ENCODE measurements around the gene STARD13.

STARD13 gene

DNA sequence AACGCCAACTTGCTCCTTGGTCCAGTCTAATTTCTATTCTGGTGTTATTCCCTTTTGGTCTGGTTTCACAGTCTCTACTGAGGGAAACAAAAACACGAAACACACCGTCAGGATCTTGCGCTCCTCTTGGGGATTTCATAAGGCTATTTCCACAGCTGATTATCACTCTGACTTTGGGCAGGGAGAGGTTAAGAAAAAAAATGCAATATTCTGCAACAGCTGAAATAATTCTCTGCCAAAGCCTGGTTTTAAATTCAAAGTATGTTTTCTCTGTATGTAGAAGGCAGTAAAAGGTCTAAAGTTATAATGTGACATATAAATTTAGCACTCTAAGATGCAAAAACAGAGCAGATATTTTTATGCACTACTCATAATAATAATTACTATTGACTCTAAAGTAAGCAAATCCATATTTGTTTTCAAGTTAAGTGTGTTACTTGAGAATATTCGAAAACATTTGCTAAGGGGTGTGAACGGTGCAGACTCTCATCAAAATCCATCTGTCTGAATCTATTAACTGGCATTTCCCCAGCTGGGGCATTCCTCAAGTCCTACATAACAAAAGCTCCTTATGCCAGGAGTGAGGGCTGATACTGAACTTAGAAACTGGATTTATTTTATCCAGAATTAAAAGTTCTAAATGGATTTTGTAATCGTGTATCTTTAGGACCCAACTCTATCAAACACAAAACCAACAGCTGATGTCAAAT, 38.4 kb upstream of the STARD13 start:
- DNase-seq (ENCODE audit: low read depth, low spot score) = no peak
- Histone ChIP-seq H3K9ac (ENCODE audit: insufficient read length, low read depth) (no peak overlapping the region), H3K36me3 (ENCODE audit: insufficient read depth, insufficient read length, low read length) (no peaks in the 10 kb centered on the region), H3K9me3 (ENCODE audit: insufficient read depth, low read length) (no peaks in the 10 kb centered on the region), H3K4me3 (ENCODE audit: insufficient read length, low read depth) (no peak overlapping the region), H3K4me1 (ENCODE audit: insufficient read depth, insufficient read length) (no peaks in the 10 kb centered on the region), H3K27me3 (ENCODE audit: insufficient read depth, insufficient read length) (no peaks in the 10 kb centered on the region)
- TF ChIP-seq ZNF274 (IDR thresholded peaks at IDR 0.05; ENCODE audit: low read depth, low read length) (no peak), SUZ12 (IDR thresholded peaks at IDR 0.05; ENCODE audit: extremely low read depth, insufficient read depth, insufficient read length) (no peak), YY1 (IDR thresholded peaks at IDR 0.05; ENCODE audit: insufficient read depth, insufficient read length) (no peak)

GRCh38 chr13:33322965-33323668, 37.6 kb upstream of the STARD13 start:
- Histone ChIP-seq H3K9ac (ENCODE audit: insufficient read length, low read depth) (no peak overlapping the region), H3K27me3 (ENCODE audit: insufficient read depth, insufficient read length) (no peaks in the 10 kb centered on the region), H3K36me3 (ENCODE audit: insufficient read depth, insufficient read length, low read length) (no peaks in the 10 kb centered on the region), H3K9me3 (ENCODE audit: insufficient read depth, low read length) (no peaks in the 10 kb centered on the region), H3K4me3 (ENCODE audit: insufficient read length, low read depth) (no peak overlapping the region), H3K4me1 (ENCODE audit: insufficient read depth, insufficient read length) (no peaks in the 10 kb centered on the region)
- TF ChIP-seq ZNF274 (IDR thresholded peaks at IDR 0.05; ENCODE audit: low read depth, low read length) (no peak), YY1 (IDR thresholded peaks at IDR 0.05; ENCODE audit: insufficient read depth, insufficient read length) (no peak), SUZ12 (IDR thresholded peaks at IDR 0.05; ENCODE audit: extremely low read depth, insufficient read depth, insufficient read length) (no peak)
- DNase-seq (ENCODE audit: low read depth, low spot score) = no peak

- Histone ChIP-seq H3K4me3 (ENCODE audit: insufficient read length, low read depth) (no peak overlapping the region), H3K9me3 (ENCODE audit: insufficient read depth, low read length) (no peaks in the 10 kb centered on the region), H3K4me1 (ENCODE audit: insufficient read depth, insufficient read length) (no peaks in the 10 kb centered on the region), H3K36me3 (ENCODE audit: insufficient read depth, insufficient read length, low read length) (no peaks in the 10 kb centered on the region), H3K9ac (ENCODE audit: insufficient read length, low read depth) (no peak overlapping the region), H3K27me3 (ENCODE audit: insufficient read depth, insufficient read length) (no peaks in the 10 kb centered on the region)
- no peak for DNase-seq (ENCODE audit: low read depth, low spot score)
- TF ChIP-seq ZNF274 (IDR thresholded peaks at IDR 0.05; ENCODE audit: low read depth, low read length) (no peak), SUZ12 (IDR thresholded peaks at IDR 0.05; ENCODE audit: extremely low read depth, insufficient read depth, insufficient read length) (no peak), YY1 (IDR thresholded peaks at IDR 0.05; ENCODE audit: insufficient read depth, insufficient read length) (no peak)
Measured at GRCh38 chr13:33322543-33322809, 36.9 kb upstream of the STARD13 start.

- Histone ChIP-seq H3K27me3 (ENCODE audit: insufficient read depth, insufficient read length) (no peaks in the 10 kb centered on the region), H3K36me3 (ENCODE audit: insufficient read depth, insufficient read length, low read length) (no peaks in the 10 kb centered on the region), H3K4me1 (ENCODE audit: insufficient read depth, insufficient read length) (no peaks in the 10 kb centered on the region), H3K9me3 (ENCODE audit: insufficient read depth, low read length) (no peaks in the 10 kb centered on the region), H3K4me3 (ENCODE audit: insufficient read length, low read depth) (no peak overlapping the region), H3K9ac (ENCODE audit: insufficient read length, low read depth) (no peak overlapping the region)
- TF ChIP-seq ZNF274 (IDR thresholded peaks at IDR 0.05; ENCODE audit: low read depth, low read length) (no peak), YY1 (IDR thresholded peaks at IDR 0.05; ENCODE audit: insufficient read depth, insufficient read length) (no peak), SUZ12 (IDR thresholded peaks at IDR 0.05; ENCODE audit: extremely low read depth, insufficient read depth, insufficient read length) (no peak)
- DNase-seq (ENCODE audit: low read depth, low spot score) = no peak
Measured at GRCh38 chr13:33321686-33322542, 36.4 kb upstream of the STARD13 start.

DNA sequence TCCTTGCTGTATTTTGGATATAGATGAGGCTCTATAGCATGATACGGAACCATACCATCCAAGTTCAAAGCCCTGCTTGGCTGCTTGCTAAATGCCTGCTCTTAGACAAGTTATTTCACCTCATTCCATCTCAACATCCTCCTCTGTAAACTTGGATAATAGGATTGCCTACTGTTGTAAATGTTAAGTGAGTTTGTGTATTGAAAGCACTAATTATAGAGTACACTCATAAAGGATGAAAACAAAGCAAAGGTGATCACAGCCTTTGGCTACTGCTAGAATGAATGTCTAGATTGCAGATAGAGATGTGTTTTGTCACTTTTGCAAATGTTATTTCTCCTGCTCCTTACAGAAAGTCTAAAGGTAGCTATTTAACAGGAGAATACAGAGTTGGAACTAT, 34.3 kb upstream of the STARD13 start:
- Histone ChIP-seq H3K4me1 (ENCODE audit: insufficient read depth, insufficient read length) (no peaks in the 10 kb centered on the region), H3K36me3 (ENCODE audit: insufficient read depth, insufficient read length, low read length) (no peaks in the 10 kb centered on the region), H3K9me3 (ENCODE audit: insufficient read depth, low read length) (no peaks in the 10 kb centered on the region), H3K4me3 (ENCODE audit: insufficient read length, low read depth) (no peak overlapping the region), H3K9ac (ENCODE audit: insufficient read length, low read depth) (no peak overlapping the region), H3K27me3 (ENCODE audit: insufficient read depth, insufficient read length) (no peaks in the 10 kb centered on the region)
- TF ChIP-seq ZNF274 (IDR thresholded peaks at IDR 0.05; ENCODE audit: low read depth, low read length) (no peak), YY1 (IDR thresholded peaks at IDR 0.05; ENCODE audit: insufficient read depth, insufficient read length) (no peak), SUZ12 (IDR thresholded peaks at IDR 0.05; ENCODE audit: extremely low read depth, insufficient read depth, insufficient read length) (no peak)
- DNase-seq (ENCODE audit: low read depth, low spot score) = no peak

- Histone ChIP-seq H3K27me3 (ENCODE audit: insufficient read depth, insufficient read length) (no peaks in the 10 kb centered on the region), H3K4me3 (ENCODE audit: insufficient read length, low read depth) (no peak overlapping the region), H3K9me3 (ENCODE audit: insufficient read depth, low read length) (no peaks in the 10 kb centered on the region), H3K4me1 (ENCODE audit: insufficient read depth, insufficient read length) (no peaks in the 10 kb centered on the region), H3K36me3 (ENCODE audit: insufficient read depth, insufficient read length, low read length) (no peaks in the 10 kb centered on the region), H3K9ac (ENCODE audit: insufficient read length, low read depth) (no peak overlapping the region)
- no peak for DNase-seq (ENCODE audit: low read depth, low spot score)
- TF ChIP-seq SUZ12 (IDR thresholded peaks at IDR 0.05; ENCODE audit: extremely low read depth, insufficient read depth, insufficient read length) = no peak
- TF ChIP-seq ZNF274 (IDR thresholded peaks at IDR 0.05; ENCODE audit: low read depth, low read length) = no peak
- no peak for TF ChIP-seq YY1 (IDR thresholded peaks at IDR 0.05; ENCODE audit: insufficient read depth, insufficient read length)
Measured at GRCh38 chr13:33318744-33319143, 33.2 kb upstream of the STARD13 start.

DNA sequence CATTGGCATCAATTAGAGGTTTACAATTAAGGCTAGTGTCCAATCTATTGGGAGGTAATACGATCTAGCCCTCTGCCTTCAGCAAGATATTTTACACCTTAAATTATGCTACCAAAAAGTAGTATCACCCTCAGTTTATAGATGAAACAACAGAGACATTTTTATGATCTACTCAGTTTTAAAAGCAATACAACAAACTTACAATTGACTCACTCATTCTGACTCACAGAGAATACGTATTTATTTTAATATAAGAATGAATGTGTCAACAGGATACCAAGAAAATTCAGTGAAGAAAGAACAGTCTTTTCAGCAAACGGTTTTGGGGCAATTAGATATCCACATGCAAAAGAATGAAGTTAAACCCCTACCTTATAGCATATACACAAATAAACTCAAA, 32.5 kb upstream of the STARD13 start:
- TF ChIP-seq SUZ12 (IDR thresholded peaks at IDR 0.05; ENCODE audit: extremely low read depth, insufficient read depth, insufficient read length) (no peak), ZNF274 (IDR thresholded peaks at IDR 0.05; ENCODE audit: low read depth, low read length) (no peak), YY1 (IDR thresholded peaks at IDR 0.05; ENCODE audit: insufficient read depth, insufficient read length) (no peak)
- H3K36me3 ChIP-seq (ENCODE audit: insufficient read depth, insufficient read length, low read length) = no peaks in the 10 kb centered on the region
- H3K9ac ChIP-seq (ENCODE audit: insufficient read length, low read depth) = no peak overlapping the region
- no peaks in the 10 kb centered on the region for H3K27me3 ChIP-seq (ENCODE audit: insufficient read depth, insufficient read length)
- no peaks in the 10 kb centered on the region for H3K4me1 ChIP-seq (ENCODE audit: insufficient read depth, insufficient read length)
- no peaks in the 10 kb centered on the region for H3K9me3 ChIP-seq (ENCODE audit: insufficient read depth, low read length)
- DNase-seq (ENCODE audit: low read depth, low spot score) = no peak
- no peak overlapping the region for H3K4me3 ChIP-seq (ENCODE audit: insufficient read length, low read depth)

Data from NT2/D1 (cell line).